ENCODE data around the gene ACKR2. TPM values are rescaled to one million over a fixed set of nuclear protein-coding genes. Genes with fewer than 3 reads are reported as not detected.
A peak's percentile ranks its signal among the peaks of the same experiment; 100 is the strongest.

Gene ACKR2
- total RNA-seq (2014; rRNA removed; shearing (Covaris generic)) (0.11 TPM in 1 of 2 replicates, not detected in the other), polyA plus RNA-seq (2016; fragmentation: Nextera tagmentation; extraction: Ambion mirVana) (0.23 and 0.32 TPM in 2 replicates)

- H3K27ac ChIP-seq: no peak within 1 kb of the TSS
- H3K9ac ChIP-seq: no peak within 1 kb of the TSS
- H3K4me2 ChIP-seq (ENCODE audit: unreplicated experiment): no peak within 1 kb of the TSS
- no peaks in the 10 kb centered on the region for H3K9me2 ChIP-seq (ENCODE audit: insufficient read depth)
- no peaks in the 10 kb centered on the region for H3K36me3 ChIP-seq (ENCODE audit: low read depth)
- no peak for DNase-seq
- H4K20me1 ChIP-seq (ENCODE audit: insufficient read depth): no peaks in the 10 kb centered on the region
- no peaks in the 10 kb centered on the region for H3K9me3 ChIP-seq (ENCODE audit: low read depth)
- H3F3A ChIP-seq (ENCODE audit: insufficient read depth): no peaks in the 10 kb centered on the region
- TF ChIP-seq EZH2phosphoT487 (IDR thresholded peaks at IDR 0.05; ENCODE audit: insufficient read depth, low read depth) (no peak), EZH2 (IDR thresholded peaks at IDR 0.05; ENCODE audit: insufficient read depth, poor library complexity, severe bottlenecking) (no peak)
- in situ Hi-C loops (cut with MboI): no loop called here
- no peaks in the 10 kb centered on the region for H3K4me1 ChIP-seq (ENCODE audit: insufficient read depth)
- H2AFZ ChIP-seq: no peak within 1 kb of the TSS
- 76 to 81% methylated on average over 5 of the region's 5 CpGs for WGBS, 2 experiments (ENCODE audit: low coverage in 1 of 2, low lambda C conversion rate in 2 of 2, missing lambda C conversion rate in 2 of 2)
- H3K27me3 ChIP-seq (replicated peaks; ENCODE audit: insufficient read depth): no peaks in the 10 kb centered on the region
- H3K79me2 ChIP-seq (ENCODE audit: insufficient read depth): no peaks in the 10 kb centered on the region
- no peak within 1 kb of the TSS for H3K4me3 ChIP-seq
Observed at GRCh38 chr3:42809202-42809601, at the start of gene ACKR2. TSS of gene ACKR2 (plus strand) at chr3:42809445. CDS start at chr3:42864503, 55,058 bp downstream.

- in situ Hi-C loops (cut with MboI): no loop called here
- H4K20me1 ChIP-seq (ENCODE audit: insufficient read depth): no peaks in the 10 kb centered on the region
- no peak overlapping the region for H2AFZ ChIP-seq
Observed at GRCh38 chr3:42762046-42762724, 47.1 kb upstream of the ACKR2 start.

GRCh38 chr3:42763021-42763420, 46.2 kb upstream of the ACKR2 start:
- in situ Hi-C loops (cut with MboI): no loop called here
- peak; percentile 57 for DNase-seq
- H3K4me3 ChIP-seq: no peak overlapping the region
- H3K4me2 ChIP-seq (ENCODE audit: unreplicated experiment): no peak overlapping the region
- 52 to 64% methylated on average over 2 of the region's 2 CpGs for WGBS, 2 experiments (ENCODE audit: low coverage in 1 of 2, low lambda C conversion rate in 2 of 2, missing lambda C conversion rate in 2 of 2)
- H4K20me1 ChIP-seq (ENCODE audit: insufficient read depth): no peaks in the 10 kb centered on the region
- peaks cover 24% of the 10 kb centered on the region for H3K4me1 ChIP-seq (ENCODE audit: insufficient read depth)
- H3K9ac ChIP-seq: no peak overlapping the region
- no peaks in the 10 kb centered on the region for H3K79me2 ChIP-seq (ENCODE audit: insufficient read depth)
- H2AFZ ChIP-seq: peak overlapping the region; percentile 20; the same call in 1 of the 2 replicates
- no peaks in the 10 kb centered on the region for H3K9me3 ChIP-seq (ENCODE audit: low read depth)
- TF ChIP-seq EZH2 (IDR thresholded peaks at IDR 0.05; ENCODE audit: insufficient read depth, poor library complexity, severe bottlenecking) (no peak), EZH2phosphoT487 (IDR thresholded peaks at IDR 0.05; ENCODE audit: insufficient read depth, low read depth) (no peak)
- H3K27me3 ChIP-seq (replicated peaks; ENCODE audit: insufficient read depth): no peaks in the 10 kb centered on the region
- no peaks in the 10 kb centered on the region for H3K36me3 ChIP-seq (ENCODE audit: low read depth)
- H3F3A ChIP-seq (ENCODE audit: insufficient read depth): peaks cover 19% of the 10 kb centered on the region; the same call in 1 of the 2 replicates
- H3K9me2 ChIP-seq (ENCODE audit: insufficient read depth): no peaks in the 10 kb centered on the region
- H3K27ac ChIP-seq: no peak overlapping the region

More at GRCh38 chr3:42762046-42762724, 47.1 kb upstream of the ACKR2 start:
- no peak overlapping the region for H3K4me3 ChIP-seq
- H3K9me3 ChIP-seq (ENCODE audit: low read depth): no peaks in the 10 kb centered on the region
- peaks cover 24% of the 10 kb centered on the region for H3K4me1 ChIP-seq (ENCODE audit: insufficient read depth)
- H3K27ac ChIP-seq: no peak overlapping the region
- H3K4me2 ChIP-seq (ENCODE audit: unreplicated experiment): no peak overlapping the region
- no peaks in the 10 kb centered on the region for H3K9me2 ChIP-seq (ENCODE audit: insufficient read depth)
- TF ChIP-seq EZH2 (IDR thresholded peaks at IDR 0.05; ENCODE audit: insufficient read depth, poor library complexity, severe bottlenecking): no peak
- TF ChIP-seq EZH2phosphoT487 (IDR thresholded peaks at IDR 0.05; ENCODE audit: insufficient read depth, low read depth): no peak
- H3K27me3 ChIP-seq (replicated peaks; ENCODE audit: insufficient read depth): no peaks in the 10 kb centered on the region
- no peak overlapping the region for H3K9ac ChIP-seq
- DNase-seq: peak; percentile 29
- no peaks in the 10 kb centered on the region for H3K79me2 ChIP-seq (ENCODE audit: insufficient read depth)
- no peaks in the 10 kb centered on the region for H3K36me3 ChIP-seq (ENCODE audit: low read depth)
- peaks cover 19% of the 10 kb centered on the region; the same call in 1 of the 2 replicates for H3F3A ChIP-seq (ENCODE audit: insufficient read depth)
- 63 to 65% methylated on average over 6 of the region's 6 CpGs for WGBS, 2 experiments (ENCODE audit: low coverage in 1 of 2, low lambda C conversion rate in 2 of 2, missing lambda C conversion rate in 2 of 2)

DNA sequence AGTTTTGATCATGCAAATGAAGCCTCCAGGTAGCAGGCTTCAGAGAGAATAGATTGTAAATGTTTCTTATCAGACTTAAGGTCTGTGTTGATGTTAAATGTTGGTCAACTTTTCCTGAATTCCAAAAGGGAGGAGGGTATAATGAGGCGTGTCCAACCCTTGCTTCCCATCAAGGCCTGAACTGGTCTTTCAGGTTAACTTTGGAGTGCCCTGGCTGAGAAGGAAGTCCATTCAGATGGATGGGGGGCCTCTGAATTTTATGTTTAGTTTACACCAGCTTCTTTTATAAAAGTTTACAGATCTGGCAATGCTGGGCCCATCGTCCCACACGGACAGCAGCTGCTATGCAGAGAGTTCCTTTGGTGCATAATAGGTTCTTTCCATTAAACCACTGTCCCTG, 45.1 kb upstream of the ACKR2 start:
- Histone ChIP-seq H3K27ac (no peak overlapping the region), H4K20me1 (ENCODE audit: insufficient read depth) (no peaks in the 10 kb centered on the region), H3K36me3 (ENCODE audit: low read depth) (no peaks in the 10 kb centered on the region), H3K4me3 (no peak overlapping the region), H3K9me3 (ENCODE audit: low read depth) (no peaks in the 10 kb centered on the region), H3K9ac (no peak overlapping the region), H3F3A (ENCODE audit: insufficient read depth) (peaks cover 18% of the 10 kb centered on the region; the same call in 1 of the 2 replicates), H3K79me2 (ENCODE audit: insufficient read depth) (no peaks in the 10 kb centered on the region), H3K9me2 (ENCODE audit: insufficient read depth) (no peaks in the 10 kb centered on the region), H3K4me1 (ENCODE audit: insufficient read depth) (peaks cover 24% of the 10 kb centered on the region), H3K27me3 (replicated peaks; ENCODE audit: insufficient read depth) (no peaks in the 10 kb centered on the region), H3K4me2 (ENCODE audit: unreplicated experiment) (no peak overlapping the region), H2AFZ (no peak overlapping the region)
- TF ChIP-seq EZH2phosphoT487 (IDR thresholded peaks at IDR 0.05; ENCODE audit: insufficient read depth, low read depth): no peak
- no peak for TF ChIP-seq EZH2 (IDR thresholded peaks at IDR 0.05; ENCODE audit: insufficient read depth, poor library complexity, severe bottlenecking)
- in situ Hi-C loops (cut with MboI): no loop called here
- DNase-seq: no peak
- 70 to 77% methylated on average over 3 of the region's 3 CpGs for whole genome bisulfite sequencing, 2 experiments (ENCODE audit: low coverage in 1 of 2, low lambda C conversion rate in 2 of 2, missing lambda C conversion rate in 2 of 2)
